Measurements from ENCODE around the gene ABHD17A. TPM values are rescaled to one million over a fixed set of nuclear protein-coding genes. Genes with fewer than 3 reads are reported as not detected.

ABHD17A gene
- polyA plus RNA-seq, 1 of the 3 experiments (the other 2 are of a cell fraction) = 61.1 TPM

GRCh38 chr19:1871630-1872029 lies 13.7 kb downstream of the ABHD17A start:
- Histone ChIP-seq H3F3A (replicated peaks; ENCODE audit: insufficient read depth) (peaks cover 25% of the 10 kb centered on the region), H4K20me1 (ENCODE audit: insufficient read depth) (peaks cover 12% of the 10 kb centered on the region), H3K27ac (ENCODE audit: low read depth in 2 of 2, low read length in 1 of 2) (no peak overlapping the region), H2AFZ (ENCODE audit: low read depth) (no peak overlapping the region), H3K9ac (no peak overlapping the region), H3K4me1 (ENCODE audit: control insufficient read depth in 1 of 2, insufficient read depth in 2 of 2, low read depth in 1 of 2, low read length in 1 of 2) (peaks cover 16 to 25% of the 10 kb centered on the region in 2 experiments), H3K4me2 (no peak overlapping the region), H3K79me2 (ENCODE audit: insufficient read depth) (peaks cover 79% of the 10 kb centered on the region), H3K4me3 (ENCODE audit: low read depth in 2 of 2, low read length in 1 of 2) (no peak overlapping the region), H3K27me3 (ENCODE audit: insufficient read depth) (no peaks in the 10 kb centered on the region), H3K9me3 (no peaks in the 10 kb centered on the region), H3K36me3 (replicated peaks in 1 of 2; ENCODE audit: control insufficient read depth in 1 of 2, insufficient read depth in 2 of 2, low read length in 1 of 2) (peaks cover 3 to 9% of the 10 kb centered on the region in 2 experiments), H3K9me2 (no peaks in the 10 kb centered on the region)
- ChIA-PET POLR2A (interaction anchor here (0.8 to 1.0 kb wide), 2 partner anchors 12 to 34 kb away, joined by 3 to 4 read pairs; no protein-coding TSS in a partner anchor), CTCF (no interaction called here)
- no peak for DNase-seq
- WGBS (ENCODE audit: low lambda C conversion rate) = 83% methylated on average over 2 of the region's 13 CpGs
- TF ChIP-seq MAX (IDR thresholded peaks at IDR 0.05; ENCODE audit: low read depth) (no peak), CHD2 (IDR thresholded peaks at IDR 0.05; ENCODE audit: low read length, partially characterized antibody) (no peak), POLR2AphosphoS5 (IDR thresholded peaks at IDR 0.05; ENCODE audit: low read depth, low read length) (no peak), SMC3 (IDR thresholded peaks at IDR 0.05; ENCODE audit: low read depth, low read length) (no peak), MEF2A (IDR thresholded peaks at IDR 0.05; ENCODE audit: borderline replicate concordance, low read depth) (no peak), EZH2phosphoT487 (IDR thresholded peaks at IDR 0.05; ENCODE audit: borderline replicate concordance, low read depth) (no peak), RAD21 (IDR thresholded peaks at IDR 0.05; ENCODE audit: low read length) (no peak), EP300 (IDR thresholded peaks at IDR 0.05; ENCODE audit: borderline replicate concordance in 1 of 2, low read depth in 1 of 2, low read length in 1 of 2) (no peak), NRF1 (IDR thresholded peaks at IDR 0.05; ENCODE audit: low read depth, low read length) (no peak), PBX3 (IDR thresholded peaks at IDR 0.05) (no peak), RXRA (IDR thresholded peaks at IDR 0.05; ENCODE audit: borderline replicate concordance, low read depth) (no peak), GATA2 (CRISPR knock-in tag; IDR thresholded peaks at IDR 0.05) (no peak), FOXM1 (IDR thresholded peaks at IDR 0.05; ENCODE audit: low read depth) (no peak), SIN3A (IDR thresholded peaks at IDR 0.05; ENCODE audit: borderline replicate concordance, low read depth, low read length) (no peak), TCF12 (IDR thresholded peaks at IDR 0.05) (no peak), ZBTB33 (IDR thresholded peaks at IDR 0.05; ENCODE audit: borderline replicate concordance, low read depth) (no peak), FOXJ3 (CRISPR knock-in tag; IDR thresholded peaks at IDR 0.05) (no peak), TAF1 (IDR thresholded peaks at IDR 0.05; ENCODE audit: borderline replicate concordance, low read depth, low read length) (no peak)
